GM21515 (cell line): Measurements from ENCODE around the gene UNC5C.
"Not testable (repeated sequence)": the region's sequence is repeated elsewhere in the genome, so short reads cannot be mapped to it uniquely, and the experiment has no call there.

ENCODE experiments used
- ATAC-seq: cut with Tn5 transposase; IDR thresholded peaks from one replicate; pipeline ENCODE4 v1.9.1; 2021; ENCODE audit not compliant: unreplicated experiment

Gene UNC5C

DNA sequence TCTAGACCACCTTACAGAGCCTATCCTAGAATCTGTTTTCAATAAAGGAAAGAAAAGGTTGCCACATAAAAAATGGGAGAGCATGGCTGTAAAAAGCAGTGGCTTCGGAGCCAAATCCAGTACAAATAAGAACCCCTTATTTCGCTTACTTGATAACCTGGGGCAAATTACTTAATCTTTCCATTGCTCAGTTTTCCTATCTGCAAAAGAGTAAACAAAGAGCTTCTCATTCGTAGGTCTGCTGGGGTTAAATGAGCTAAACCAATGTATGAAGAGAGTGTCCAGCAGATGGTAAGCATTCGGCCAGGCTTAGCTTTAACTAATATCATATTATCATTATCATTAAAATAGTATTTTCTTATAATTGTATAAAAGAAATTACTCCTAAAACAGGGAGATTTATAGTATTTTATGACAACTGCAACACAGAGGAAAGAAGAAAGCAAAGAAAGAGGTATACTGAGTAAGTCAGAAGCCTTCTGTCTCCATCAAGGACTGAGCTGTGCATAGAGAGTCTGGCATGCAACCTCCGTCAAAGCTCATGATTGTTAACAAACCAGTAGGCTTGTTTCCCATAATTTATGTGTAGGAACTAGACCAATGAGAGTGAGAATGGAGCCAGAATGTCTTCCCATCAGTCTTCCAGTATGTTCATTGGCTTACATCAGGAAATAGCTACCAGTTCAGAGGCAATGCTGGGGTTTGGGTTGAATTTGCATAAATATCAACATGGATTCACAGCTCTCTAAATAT lies 364.9 kb downstream of the UNC5C start:
- ATAC-seq, result no peak

DNA sequence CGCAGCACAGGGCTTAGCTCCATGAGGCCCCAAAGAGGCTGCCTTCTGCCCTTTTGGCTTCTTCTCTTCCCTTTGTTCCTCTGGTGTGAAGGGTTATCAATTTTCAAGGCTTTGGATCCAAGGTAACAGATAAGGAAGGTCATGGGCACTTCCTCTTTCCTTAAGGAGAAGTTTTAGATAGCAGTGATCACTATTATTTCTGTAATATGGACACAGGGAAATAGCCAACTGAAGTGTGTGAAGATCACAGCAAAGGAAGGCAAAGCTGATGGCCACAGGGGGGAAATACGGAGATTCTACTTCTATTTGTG lies 366.8 kb downstream of the UNC5C start:
- no peak for ATAC-seq

DNA sequence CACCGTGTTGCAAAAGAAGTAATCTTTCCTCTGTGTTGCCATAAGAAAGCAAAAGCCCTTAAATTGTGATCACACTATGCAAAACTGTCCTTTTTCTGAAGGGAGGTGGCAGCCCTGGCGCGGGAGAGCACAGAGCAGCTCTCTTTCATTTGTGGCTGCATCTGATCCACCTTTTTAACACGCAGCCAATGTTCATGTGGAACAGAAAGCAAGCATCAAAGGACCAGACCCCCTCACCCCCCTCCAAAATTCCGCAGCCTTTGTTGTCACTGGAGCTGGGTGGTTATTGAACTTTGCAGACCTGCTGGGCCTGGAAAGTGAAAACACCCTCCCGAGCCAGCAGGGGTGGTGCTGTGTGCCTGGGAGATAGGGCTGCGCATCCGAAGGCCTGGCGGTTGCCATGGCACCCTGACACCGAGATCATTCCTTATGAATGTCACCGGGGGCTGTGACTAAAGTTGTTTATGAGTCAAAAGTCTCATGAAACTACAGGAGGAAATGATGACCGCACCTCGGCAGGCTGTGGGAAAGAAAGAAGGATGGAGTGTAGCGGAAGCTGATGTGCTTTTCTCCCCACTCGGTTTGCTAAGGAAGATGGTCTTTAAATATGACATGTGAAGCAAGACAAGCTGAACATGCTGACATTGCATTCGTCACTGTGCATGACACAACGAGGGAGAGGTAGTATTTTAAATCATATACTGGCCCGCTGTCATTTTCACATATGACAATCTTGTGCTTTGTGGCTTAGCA lies 367.4 kb downstream of the UNC5C start:
- ATAC-seq, result no peak

DNA sequence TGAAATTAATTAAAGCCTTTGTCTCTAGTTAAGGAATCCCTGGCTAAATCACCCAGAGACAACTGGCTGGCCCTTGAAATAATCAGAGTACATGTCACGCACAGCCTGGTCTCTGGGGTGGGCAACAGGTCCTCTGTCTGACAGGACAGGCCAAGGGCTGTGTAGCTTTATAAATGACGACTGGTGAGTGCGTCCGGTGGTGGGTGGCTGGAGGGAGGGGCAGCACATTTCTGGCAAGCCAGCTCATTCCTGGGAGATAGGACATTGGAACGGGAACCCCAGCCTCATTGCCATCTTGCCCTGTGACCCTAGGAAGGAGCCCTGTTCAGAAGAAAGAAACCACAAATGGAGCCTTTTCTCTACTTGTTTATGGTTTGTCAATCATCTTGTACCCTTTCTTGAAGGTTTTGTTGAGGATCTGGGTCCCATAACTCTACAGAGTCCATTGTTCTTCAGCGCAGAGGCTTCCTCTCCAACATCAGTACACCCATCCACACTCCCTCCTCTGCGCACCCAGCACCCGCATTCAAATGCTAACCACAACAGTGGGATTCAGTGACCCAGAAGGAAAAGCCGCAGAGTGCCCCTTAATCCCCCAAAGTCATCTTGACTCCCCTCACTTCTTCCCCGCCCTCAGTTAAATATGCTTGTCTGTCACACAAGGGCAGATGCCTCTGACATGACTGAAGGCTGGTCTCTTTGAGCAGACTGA lies 368.1 kb downstream of the UNC5C start:
- no peak for ATAC-seq

DNA sequence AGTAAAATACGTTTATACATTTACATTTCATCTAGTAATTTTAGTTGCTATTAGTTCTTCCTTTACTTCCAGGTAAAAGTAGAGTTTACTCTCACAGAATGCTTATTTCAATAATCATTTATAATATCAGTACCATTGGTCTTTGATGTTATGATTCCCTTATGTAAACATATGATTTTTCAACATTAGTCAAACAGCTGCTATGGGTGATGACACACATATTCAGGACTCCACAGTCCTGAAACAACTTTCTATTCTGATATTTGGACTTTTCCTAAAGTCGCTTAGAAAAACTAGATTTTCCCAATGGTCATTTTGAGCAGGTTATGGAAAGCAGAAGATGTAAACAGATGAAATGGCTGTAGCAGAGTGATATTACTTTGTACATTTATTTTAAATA lies 369.8 kb downstream of the UNC5C start:
- ATAC-seq, result no peak

DNA sequence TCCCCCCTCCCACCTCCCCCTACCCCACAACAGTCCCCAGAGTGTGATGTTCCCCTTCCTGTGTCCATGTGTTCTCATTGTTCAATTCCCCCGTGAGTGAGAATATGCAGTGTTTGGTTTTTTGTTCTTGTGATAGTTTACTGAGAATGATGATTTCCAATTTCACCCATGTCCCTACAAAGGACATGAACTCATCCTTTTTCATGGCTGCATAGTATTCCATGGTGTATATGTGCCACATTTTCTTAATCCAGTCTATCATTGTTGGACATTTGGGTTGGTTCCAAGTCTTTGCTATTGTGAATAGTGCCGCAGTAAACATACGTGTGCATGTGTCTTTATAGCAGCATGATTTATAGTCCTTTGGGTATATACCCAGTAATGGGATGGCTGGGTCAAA lies 377.4 kb downstream of the UNC5C start:
- not testable (repeated sequence) for ATAC-seq

DNA sequence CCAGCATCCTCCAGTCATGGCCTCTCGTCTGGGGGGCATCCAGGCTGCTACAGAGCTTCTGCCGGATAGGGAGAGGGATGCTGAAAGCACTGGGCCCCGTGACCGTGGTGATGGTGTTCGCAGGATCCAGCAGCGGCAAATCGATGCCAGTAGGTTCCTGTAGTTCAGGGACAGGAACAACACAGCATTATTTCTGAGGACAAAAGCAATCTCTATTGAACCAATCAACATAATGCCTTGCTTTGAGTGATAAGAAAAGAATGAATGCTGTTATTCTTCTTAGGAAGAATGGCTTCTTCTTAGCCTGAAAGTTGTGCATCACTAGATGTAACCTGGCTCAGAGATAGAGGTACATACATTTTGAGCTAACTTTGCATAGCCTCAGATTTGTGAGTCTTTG lies 378.6 kb downstream of the UNC5C start:
- ATAC-seq, result no peak

DNA sequence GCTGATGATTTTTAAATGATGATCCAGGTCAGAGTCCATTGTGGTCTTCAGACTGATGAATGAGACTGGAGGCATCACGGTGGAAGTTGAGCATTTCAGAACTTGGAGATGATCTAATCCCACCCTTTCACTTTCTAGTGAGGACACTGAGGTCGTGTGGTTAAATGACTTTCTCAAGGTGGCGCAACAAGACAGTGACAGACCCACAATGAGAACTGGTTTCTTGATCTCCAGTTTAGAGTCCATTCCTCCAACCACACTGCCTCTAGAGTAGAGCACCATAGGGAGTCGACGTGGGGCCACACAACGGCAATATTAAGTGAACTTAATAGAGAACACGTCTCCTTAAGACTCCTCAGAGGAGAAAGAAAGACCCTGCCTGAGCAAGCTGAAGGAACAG lies 381.0 kb downstream of the UNC5C start:
- no peak for ATAC-seq

DNA sequence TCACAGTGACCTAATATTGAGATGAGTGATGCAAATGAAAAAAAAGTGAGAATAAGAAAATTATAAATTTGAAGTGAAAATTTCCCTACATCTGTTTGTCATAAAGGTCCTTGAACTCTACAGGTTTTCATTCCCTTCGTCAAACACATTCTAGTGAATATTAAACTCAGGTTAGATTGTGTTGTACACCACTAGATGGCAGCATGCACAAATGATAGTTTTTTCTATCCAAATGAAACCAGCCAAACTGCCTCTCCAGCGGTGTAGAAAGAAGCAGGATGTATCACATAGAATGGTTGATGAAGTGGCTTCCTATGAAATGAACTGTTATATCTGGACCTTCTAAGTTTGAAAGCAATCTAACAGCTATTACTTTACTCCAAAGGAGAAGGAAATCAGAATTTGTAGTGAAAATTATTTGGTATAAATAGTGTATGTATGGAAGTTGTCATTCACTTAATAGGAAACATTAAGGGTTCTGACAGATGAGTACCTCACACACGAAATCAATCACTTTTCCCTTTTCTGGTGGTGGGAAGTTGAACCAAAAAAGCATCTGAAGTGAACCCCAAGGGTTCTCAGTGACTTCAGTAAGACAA lies 382.7 kb downstream of the UNC5C start:
- ATAC-seq, result peak; percentile 86

DNA sequence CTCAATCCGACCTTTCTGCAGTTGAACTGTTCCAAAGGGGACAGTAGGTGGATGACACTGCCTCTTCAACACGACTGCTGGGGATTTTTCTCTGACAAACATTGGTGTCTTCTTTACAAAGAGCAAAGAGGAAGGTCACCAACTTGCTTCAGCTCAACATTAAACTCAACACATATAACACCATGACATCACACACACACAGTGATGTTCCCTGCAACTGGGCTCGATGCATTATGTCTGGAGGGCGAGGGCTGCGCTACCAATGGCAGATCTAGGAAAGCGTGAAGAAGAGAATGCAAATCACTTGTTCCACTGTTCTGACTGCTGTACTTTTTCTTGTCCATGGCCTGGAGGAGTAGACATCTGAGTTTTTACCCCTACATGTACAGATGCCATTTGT lies 385.9 kb downstream of the UNC5C start:
- ATAC-seq, result no peak

DNA sequence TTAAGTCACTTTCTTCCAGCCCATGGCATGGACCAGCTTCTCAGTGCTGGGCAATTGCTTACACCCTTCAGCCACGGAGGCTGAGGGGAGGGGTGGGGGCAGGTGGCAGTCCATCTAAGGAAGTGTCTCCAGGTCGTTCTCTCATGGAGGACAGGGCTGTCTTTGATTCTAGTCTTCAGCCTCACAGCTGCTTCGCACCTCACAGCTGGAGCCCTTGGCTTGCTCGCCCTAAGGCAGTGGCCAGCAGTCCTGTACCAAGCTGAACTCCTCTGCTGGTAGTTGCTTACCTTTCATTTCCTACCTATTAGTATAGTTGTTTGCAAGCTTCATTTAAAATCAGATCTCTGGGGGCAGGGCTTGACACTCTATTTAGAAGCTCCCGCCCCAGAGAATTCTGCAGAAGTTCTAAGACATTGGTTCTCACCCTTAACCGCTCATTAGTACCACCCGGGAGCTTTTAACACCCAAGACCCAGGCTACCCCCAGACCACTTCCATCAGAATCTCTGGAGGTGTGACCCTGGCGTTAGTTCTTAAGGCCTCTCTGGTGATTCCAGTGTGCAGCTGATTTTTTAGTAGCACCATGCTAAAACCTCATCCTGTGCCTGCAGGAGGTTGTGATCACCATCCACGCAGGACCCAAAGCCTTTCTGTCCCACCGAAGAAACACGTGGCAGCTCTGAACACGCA lies 386.8 kb downstream of the UNC5C start:
- no peak for ATAC-seq

DNA sequence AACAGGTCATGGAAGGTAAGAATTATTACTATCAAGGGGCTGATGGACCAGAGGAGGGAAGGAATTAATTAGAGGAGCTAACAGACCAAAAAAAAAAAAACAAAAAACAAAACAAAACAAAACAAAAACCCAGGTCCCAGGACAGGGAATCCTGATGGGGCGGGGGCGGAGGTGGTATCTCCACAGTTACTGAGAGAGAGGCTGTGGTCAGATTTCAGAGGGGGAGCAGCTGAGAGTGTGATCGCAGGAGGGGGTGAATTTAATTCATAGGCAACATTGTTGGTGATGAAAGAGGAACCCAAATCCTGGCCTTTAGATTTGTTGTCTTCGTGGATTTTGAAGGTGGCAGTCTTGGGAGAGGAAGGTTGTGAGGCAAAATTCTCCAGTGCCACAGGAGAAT lies 389.4 kb downstream of the UNC5C start:
- ATAC-seq, result no peak

DNA sequence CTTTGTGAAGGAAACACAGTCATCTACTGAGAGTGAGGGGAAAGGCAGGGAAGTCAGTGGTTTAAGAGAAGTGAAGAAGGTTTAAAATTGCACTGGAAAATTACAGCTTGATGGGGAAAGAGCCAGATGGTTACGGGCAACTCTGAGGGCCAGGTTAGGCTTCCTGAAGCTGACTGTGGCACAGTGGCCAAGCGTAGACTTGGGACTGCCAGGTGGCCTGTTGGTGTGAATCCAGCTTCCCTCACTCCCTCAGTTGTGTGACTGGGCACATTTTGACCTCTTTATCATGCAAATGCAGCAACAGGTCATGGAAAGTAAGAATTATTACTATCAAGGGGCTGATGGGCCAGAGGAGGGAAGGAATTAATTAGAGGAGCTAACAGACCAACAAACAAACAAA lies 390.1 kb downstream of the UNC5C start:
- ATAC-seq, result no peak

DNA sequence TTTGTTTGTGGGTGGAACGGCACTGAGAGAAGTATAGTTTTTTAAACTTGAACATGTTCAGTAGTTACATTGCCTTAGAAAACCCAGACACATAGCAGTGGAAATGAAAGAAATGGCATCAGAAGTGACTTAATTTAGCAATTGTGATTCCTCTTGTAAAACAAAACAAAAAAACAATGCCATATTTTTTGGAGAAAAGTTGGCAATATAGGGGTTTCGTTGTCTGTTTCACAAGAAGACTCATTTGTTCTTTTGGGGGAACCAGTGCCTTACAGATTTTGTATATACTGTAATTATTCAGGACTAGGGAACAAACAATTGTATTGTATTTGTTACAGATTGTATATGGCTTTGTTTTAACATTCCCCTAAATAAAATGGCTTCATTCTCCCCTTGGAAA lies 390.7 kb downstream of the UNC5C start:
- ATAC-seq, result no peak

DNA sequence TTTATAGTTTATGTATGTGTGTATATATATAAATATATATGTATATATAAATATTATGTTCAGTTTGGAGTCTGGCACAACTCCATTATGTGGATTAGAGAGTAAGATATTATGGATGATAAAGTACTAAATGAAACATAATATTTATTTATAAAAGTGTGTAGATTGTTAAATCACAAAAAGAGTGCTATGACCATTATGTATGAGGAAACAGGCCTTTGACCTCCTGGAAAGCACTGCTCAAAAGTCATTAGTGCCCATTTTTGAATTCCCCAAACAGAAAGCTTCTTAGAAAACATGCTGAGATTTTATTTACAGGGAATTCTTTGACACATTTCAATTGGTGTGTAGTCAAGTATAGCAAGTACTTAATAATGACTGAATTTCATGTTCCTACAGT lies 391.2 kb downstream of the UNC5C start:
- no peak for ATAC-seq

DNA sequence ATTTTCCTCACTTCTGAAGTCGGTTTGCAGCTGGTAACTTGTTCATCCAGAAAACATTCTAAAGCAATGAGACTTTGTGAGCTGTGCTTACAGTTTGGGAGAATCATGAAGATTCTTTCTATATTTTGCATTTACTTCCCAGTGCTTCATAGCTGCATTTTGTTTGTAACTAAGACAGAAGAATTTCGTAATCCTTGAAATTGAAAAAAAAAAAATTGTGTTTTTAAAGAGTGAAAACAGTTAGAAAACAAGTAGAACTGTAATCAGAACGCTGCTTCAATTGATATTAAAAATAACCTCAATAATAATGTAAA lies 392.4 kb downstream of the UNC5C start:
- no peak for ATAC-seq

DNA sequence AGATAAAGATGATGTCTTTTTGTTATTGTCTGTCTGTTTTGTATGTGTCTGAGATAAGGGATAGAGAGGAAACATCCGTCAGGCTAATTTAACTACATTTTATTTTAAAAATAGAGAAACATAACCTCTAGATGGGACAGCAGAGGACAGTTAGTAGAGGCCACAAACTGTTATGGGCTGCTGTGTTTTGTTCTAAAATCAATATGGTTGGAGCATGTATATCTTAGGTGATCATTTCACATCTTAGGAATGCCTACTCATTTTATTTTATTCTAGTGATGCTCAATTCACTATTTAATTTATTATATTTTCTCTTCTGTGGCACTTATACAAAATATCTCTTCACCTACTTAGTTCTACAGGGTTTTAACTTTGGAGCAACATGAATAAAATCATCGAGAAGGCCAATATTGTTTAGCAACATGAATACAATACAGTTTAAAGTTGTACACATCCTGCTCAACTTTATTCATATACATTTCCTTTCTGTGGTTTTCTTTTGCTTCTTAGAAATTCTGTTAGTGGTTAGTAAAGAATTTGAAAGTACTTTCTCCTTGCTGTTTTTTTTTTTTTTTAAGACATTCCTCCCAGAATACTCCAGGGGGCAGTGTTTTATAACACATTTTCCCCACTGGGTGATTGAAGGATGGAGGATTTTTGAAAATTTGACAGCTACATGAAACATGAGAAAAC lies 392.9 kb downstream of the UNC5C start:
- peak; percentile 66 for ATAC-seq

DNA sequence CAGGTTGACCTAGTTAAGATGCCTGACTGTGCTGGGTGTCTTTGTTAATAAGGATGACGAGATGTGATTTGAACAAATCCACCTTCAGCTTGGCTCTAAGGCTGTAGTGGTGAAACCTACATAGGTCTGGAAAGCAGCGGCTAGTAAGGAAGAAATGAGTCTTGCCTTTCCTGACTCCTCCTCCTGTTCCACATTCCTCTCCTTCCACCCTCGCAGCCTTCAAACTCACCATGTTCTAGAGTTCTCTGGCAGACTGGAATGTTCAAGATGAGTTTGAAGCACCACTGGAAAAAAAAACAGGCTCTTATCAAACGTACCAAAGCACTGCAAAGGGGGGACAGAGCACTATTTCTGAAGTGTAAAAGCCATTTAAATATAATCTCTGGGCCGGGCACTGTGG lies 395.6 kb downstream of the UNC5C start:
- no peak for ATAC-seq

DNA sequence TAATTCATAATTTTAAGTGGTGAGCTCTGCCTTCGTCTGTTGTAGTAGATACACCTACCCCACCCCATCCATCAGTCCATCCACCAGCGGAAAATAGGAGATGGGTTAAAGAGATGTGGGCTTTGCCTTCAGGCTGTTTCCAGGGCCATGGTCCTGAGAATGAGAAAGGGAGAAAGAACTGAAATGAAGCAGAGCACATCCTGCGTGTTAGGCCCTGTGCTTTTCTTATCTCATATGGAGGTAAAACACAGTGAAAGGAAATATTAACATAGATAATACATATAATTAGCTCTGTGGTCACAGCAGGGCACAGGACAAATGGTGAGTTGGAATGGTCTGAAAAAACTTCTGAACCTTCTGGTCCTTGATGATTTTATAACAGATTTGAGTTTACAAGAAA lies 397.5 kb downstream of the UNC5C start:
- no peak for ATAC-seq

DNA sequence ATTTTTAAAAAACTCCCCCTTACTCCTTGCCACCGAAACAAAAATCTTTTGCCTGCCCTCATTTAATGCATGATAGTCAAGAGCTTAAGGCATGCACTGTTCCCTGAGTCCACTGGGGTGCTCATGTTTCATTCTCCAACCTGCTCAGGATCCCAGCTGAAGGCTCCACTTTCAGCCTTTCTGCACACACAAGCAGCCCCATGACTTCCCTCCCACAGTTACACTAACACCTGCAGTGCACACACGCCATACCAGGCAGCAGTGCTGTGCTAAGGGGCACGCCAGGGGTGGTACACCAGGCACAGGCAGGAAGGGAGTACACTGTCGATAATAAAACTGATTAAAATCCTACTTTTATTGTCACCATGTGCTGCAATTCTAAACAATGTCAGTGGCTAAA lies 405.8 kb downstream of the UNC5C start:
- ATAC-seq, result no peak

DNA sequence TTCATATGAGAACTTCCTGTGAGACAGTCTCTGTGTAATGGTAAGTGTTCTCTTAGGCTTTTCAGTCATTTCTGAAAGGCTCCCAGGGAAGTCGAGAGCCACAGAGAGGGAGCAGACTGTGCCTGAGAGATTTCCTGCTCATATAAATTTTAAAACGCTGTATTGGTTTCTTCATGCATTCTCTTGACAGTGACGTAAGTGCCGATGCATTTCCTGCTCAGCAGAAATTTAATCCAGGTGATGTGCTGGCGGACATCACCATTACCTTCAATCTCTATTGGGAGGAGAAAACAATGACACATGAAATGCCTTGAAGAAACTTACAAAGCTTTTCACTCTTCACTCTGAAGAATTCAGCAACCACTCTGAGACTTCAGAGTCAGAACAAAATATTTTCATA lies 407.4 kb downstream of the UNC5C start:
- no peak for ATAC-seq
